ENCODE results near the gene PDK2. TPM values are rescaled to one million over a fixed set of nuclear protein-coding genes. Genes with fewer than 3 reads are reported as not detected.

Gene PDK2
- total RNA-seq, 1 donor from 2014 or later, result 37.1 TPM

DNA sequence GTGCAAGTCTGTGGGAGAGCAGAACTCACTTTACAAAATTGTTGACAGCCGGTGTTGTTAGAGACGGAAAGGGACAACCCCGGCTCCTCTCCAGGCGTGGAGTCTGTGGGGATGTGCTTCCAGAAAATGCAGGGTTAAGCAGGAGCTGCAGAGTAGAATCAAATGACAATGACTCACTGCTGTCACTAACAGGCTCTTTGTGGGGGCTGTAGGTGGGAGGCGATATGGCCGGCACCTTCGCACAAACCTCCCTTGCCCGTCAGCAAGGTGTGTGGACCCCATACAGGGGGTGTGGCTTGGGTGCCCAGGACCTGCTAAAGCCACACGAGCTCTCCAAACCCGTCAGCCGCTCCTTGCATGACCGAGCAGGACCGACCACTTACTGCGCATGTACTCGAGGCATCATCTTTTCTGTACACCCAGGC, 5.8 kb downstream of the PDK2 start:
- Mint-ChIP-seq H3K27ac (peak overlapping the region; percentile 52), H3K4me1 (ENCODE audit: low read depth) (peaks cover 10% of the 10 kb centered on the region), H3K4me3 (ENCODE audit: low read depth) (no peak overlapping the region), H3K36me3 (ENCODE audit: insufficient read depth) (peaks cover 6% of the 10 kb centered on the region), H3K27me3 (no peaks in the 10 kb centered on the region), H3K9me3 (ENCODE audit: low read depth) (no peaks in the 10 kb centered on the region)
- DNase-seq (ENCODE audit: low spot score, unreplicated experiment), result no peak
- TF ChIP-seq, protein P1, sequence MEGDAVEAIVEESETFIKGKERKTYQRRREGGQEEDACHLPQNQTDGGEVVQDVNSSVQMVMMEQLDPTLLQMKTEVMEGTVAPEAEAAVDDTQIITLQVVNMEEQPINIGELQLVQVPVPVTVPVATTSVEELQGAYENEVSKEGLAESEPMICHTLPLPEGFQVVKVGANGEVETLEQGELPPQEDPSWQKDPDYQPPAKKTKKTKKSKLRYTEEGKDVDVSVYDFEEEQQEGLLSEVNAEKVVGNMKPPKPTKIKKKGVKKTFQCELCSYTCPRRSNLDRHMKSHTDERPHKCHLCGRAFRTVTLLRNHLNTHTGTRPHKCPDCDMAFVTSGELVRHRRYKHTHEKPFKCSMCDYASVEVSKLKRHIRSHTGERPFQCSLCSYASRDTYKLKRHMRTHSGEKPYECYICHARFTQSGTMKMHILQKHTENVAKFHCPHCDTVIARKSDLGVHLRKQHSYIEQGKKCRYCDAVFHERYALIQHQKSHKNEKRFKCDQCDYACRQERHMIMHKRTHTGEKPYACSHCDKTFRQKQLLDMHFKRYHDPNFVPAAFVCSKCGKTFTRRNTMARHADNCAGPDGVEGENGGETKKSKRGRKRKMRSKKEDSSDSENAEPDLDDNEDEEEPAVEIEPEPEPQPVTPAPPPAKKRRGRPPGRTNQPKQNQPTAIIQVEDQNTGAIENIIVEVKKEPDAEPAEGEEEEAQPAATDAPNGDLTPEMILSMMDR (IDR thresholded peaks at IDR 0.05; ENCODE audit: unreplicated experiment), result no peak

DNA sequence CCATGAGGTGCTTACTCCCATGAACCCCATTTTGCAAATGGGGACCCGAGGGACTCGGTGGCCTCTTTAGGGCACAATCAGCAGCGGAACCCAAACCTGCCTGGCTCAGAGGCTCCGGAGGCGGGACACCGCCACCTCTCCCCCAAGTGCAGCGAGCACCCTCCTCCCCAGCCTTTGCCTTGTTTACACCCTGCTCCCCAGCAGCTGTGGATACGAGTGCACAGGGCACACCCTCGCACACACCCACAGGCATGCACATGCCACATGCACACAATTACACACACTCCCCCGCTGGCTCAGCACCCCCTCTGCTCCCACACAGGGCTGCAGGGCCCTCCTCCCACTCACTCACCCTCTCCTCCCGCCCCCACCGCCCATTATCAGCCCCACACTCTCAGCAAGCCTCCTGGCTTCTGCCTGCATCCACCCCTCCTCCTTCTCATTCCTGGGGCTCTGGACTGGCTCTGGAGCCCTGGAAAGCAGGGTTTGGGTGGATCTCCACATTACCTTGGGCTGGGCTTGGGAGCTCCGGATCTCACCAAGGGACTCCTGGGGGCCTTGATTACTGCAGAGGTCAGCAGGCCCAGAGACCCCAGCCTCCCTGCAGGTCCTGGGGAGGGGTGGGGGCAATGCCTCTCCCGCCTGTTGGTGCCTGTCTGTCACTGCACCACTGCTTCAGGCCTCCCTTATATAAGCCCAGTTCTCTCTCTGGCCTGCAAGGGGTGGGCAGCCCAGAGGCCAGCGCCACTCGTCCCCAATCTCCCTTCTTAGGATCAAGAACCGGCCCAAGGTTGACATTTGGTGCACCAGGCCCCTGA, 6.4 kb downstream of the PDK2 start:
- Mint-ChIP-seq H3K4me1 (ENCODE audit: low read depth) (peaks cover 6% of the 10 kb centered on the region), H3K4me3 (ENCODE audit: low read depth) (no peak overlapping the region)
- DNase-seq (ENCODE audit: low spot score, unreplicated experiment), result no peak

DNA sequence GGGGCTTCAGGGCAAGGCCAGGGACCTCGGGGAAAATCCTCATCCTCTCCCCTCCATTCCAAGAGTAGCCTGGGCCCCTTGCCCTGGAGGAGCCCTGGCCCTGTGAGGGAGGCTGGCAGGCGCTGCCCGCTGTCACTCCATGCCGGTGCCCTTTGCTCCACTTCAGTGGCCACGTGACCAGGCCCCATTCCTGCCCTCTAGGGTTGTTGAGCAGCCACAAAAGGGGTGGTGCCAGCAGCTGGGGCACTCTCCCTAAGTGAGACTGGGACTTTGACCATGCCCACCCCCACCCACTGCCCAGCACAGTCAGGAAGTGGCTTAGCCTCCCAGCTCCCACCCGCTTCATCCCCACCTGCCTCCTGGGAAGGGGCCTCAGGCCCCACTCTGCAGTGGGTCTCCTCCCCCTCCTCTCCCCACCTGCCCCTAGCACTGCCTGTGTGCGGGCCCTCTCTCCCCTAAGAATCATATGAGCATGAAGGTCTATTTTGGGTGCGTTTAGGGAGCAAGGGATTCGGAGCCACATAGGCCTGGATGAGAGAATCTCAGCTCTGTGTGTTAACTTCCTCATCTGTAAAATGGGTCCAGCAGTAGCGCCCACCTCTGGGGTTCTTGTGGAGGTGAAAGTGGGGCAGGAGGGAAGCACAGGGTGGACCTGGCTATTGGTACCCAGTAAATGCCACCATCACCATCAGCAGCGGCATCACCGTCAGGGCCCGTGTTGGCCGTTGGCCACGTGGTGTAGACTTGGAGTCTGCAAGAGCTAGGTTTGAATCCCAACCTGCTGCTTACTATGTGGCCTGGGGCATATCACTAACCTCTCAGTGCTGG, 7.2 kb downstream of the PDK2 start:
- Mint-ChIP-seq H3K9me3 (ENCODE audit: low read depth) (no peaks in the 10 kb centered on the region), H3K36me3 (ENCODE audit: insufficient read depth) (peaks cover 8% of the 10 kb centered on the region), H3K27ac (no peak overlapping the region), H3K4me3 (ENCODE audit: low read depth) (no peak overlapping the region), H3K27me3 (no peaks in the 10 kb centered on the region), H3K4me1 (ENCODE audit: low read depth) (peaks cover 6% of the 10 kb centered on the region)
- TF ChIP-seq, protein P1 (IDR thresholded peaks at IDR 0.05; ENCODE audit: unreplicated experiment), result no peak
- DNase-seq (ENCODE audit: low spot score, unreplicated experiment), result no peak

More for the DNA sequence above, 6.4 kb downstream of the PDK2 start:
- TF ChIP-seq, protein P1 (IDR thresholded peaks at IDR 0.05; ENCODE audit: unreplicated experiment), result no peak
- peaks cover 8% of the 10 kb centered on the region for H3K36me3 Mint-ChIP-seq (ENCODE audit: insufficient read depth)
- peak overlapping the region; percentile 52 for H3K27ac Mint-ChIP-seq
- no peaks in the 10 kb centered on the region for H3K9me3 Mint-ChIP-seq (ENCODE audit: low read depth)
- H3K27me3 Mint-ChIP-seq, result no peaks in the 10 kb centered on the region

DNA sequence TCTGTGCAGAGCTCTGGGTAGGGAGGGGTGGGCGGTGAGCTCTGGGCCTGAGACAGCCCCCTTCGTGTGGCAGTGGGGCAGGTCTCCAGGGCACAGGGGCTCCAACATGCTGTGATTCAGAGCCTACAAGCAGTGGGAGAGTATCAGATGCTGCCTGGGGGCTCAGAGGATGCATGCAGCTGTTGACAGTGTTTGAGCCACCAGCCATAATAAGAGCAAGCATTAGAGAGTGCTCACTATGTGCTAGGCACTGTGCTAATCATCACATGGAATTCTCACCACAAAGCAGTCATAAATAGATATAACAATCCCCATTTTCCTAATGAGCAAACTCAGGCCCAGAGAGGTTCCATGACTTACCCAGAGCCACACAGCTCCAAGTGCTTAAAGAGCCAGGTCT, 8.1 kb downstream of the PDK2 start:
- Mint-ChIP-seq H3K36me3 (ENCODE audit: insufficient read depth) (peaks cover 6% of the 10 kb centered on the region), H3K4me1 (ENCODE audit: low read depth) (peaks cover 6% of the 10 kb centered on the region), H3K9me3 (ENCODE audit: low read depth) (no peaks in the 10 kb centered on the region), H3K27ac (no peak overlapping the region), H3K4me3 (ENCODE audit: low read depth) (no peak overlapping the region), H3K27me3 (no peaks in the 10 kb centered on the region)
- DNase-seq (ENCODE audit: low spot score, unreplicated experiment), result no peak
- TF ChIP-seq, protein P1 (IDR thresholded peaks at IDR 0.05; ENCODE audit: unreplicated experiment), result no peak

DNA sequence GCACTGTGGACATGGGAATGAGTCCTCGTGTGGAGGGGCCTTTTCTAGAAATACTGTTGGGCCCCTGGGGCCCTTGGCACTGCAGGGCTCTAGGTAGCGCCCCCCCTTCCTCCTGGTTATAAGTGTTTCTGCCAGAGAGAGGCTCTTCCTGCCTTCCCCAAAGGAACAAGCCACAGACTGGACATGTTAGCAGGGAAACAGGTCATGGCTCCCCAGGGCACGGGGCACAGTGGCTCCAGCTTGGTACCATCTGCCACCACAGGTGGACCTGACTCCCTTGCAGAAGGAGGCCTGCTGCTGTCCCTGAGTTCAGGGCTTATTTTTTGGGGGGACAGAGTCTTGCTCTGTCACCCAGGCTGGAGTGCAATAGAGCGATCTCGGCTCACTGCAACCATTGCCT, 8.8 kb downstream of the PDK2 start:
- no peak overlapping the region for H3K4me3 Mint-ChIP-seq (ENCODE audit: low read depth)
- no peaks in the 10 kb centered on the region for H3K9me3 Mint-ChIP-seq (ENCODE audit: low read depth)
- H3K36me3 Mint-ChIP-seq (ENCODE audit: insufficient read depth), result peaks cover 4% of the 10 kb centered on the region
- peaks cover 6% of the 10 kb centered on the region for H3K4me1 Mint-ChIP-seq (ENCODE audit: low read depth)
- TF ChIP-seq, protein P1 (IDR thresholded peaks at IDR 0.05; ENCODE audit: unreplicated experiment), result no peak
- DNase-seq (ENCODE audit: low spot score, unreplicated experiment), result no peak
- H3K27ac Mint-ChIP-seq, result no peak overlapping the region
- no peaks in the 10 kb centered on the region for H3K27me3 Mint-ChIP-seq
